T-helper 2 cell treated with Interferon-gamma antibody and Interleukin-4, amounts not matched to agents 100 ng/mL and 5 ng/mL, for 36 hours (primary cell): ENCODE results near the gene INO80C. TPM values are rescaled to one million over a fixed set of nuclear protein-coding genes. Genes with fewer than 3 reads are reported as not detected.
"Not testable (repeated sequence)": the region's sequence is repeated elsewhere in the genome, so short reads cannot be mapped to it uniquely, and the experiment has no call there.

Source experiments
- intact Hi-C: fragments of 100-400 bp; cut with micrococcal nuclease; formaldehyde crosslinking; loops from one replicate; pipeline ENCODE4 v1.15.1; 2023
- total RNA-seq: library from RNA; stranded (reverse); gene quantifications from 2 replicates; pipeline ENCODE4 v1.2.3, GENCODE V29; 2022

Gene INO80C
- total RNA-seq, 1 donor from 2014 or later, result 29.0 TPM

DNA sequence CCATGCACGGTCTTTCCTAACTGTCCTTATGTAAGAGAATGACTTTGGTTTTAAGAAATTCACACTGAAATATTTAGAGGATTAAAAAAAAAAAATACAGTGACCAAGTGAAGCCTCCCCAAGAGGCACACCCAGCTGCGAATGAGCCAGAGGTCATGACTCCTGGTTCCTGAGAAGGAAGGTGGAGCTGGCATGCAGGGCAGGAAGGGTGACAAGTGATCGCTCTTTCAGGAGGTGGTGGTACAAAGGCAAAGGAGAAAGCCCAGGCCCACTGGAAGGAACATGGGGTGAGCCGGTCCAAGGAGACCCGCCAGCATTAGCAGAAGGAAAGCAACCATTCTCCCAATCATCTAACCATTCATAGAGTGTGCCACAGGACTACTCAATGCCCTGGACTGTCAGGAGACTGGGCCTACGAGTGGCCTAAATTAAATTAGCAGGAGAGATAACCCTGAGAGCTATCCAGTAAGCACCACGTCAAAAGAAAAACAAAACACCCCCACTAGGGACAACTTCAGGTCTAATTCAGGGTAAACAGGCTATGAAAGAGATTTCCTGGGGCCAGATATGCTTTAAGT is 7.8 kb downstream of the INO80C start:
- intact Hi-C loops, result no loop called here

DNA sequence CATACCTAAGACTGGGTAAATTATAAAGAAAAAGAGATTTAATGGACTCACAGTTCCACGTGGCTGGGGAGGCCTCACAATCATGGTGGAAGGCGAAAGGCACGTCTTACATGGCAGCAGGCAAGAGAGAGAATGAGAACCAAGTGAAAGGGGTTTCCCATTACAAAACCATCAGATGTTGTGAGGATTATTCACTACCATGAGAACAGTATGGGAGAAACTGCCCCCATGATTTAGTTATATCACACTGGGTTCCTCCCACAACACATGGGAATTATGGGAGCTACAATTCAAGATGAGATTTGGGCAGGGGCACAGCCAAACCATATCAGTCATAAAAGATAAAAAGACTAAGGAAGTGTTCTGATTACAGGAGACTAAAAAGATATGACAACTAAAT is 8.5 kb downstream of the INO80C start:
- intact Hi-C loops, result not testable (repeated sequence)

DNA sequence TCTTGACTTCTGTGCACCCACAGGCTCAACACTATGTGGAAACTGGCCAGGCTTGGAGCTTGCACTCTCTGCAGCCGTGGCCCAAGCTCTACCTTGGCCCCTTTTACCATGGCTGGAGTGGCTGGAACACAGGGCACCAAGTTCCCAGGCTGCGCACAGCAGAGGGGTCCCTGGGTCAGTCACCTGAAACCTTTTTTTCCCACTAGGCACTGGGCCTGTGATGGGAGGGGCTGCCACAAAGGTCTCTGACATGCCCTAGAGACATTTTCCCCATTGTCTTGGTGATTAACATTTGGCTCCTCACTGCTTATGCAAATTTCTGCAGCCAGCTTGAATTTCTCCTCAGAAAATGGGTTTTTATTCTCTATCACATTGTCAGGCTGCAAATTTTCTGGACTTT is 9.4 kb downstream of the INO80C start:
- intact Hi-C loops, result not testable (repeated sequence)

DNA sequence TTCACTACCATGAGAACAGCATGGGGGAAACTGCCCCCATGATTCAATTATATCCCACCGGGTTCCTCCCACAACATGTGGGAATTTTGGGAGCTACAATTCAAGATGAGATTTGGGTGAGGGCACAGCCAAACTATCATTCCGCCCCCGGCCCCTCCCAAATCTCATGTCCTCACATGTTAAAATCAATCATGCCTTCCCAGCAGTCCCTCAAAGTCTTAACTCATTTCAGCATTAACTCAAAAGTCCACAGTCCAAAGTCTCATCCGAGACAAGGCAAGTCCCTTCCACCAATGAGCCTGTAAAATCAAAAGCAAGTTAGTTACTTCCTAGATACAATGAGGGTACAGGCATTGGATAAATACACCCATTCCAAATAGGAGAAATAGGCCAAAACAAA is 10.2 kb downstream of the INO80C start:
- intact Hi-C loops, result not testable (repeated sequence)

DNA sequence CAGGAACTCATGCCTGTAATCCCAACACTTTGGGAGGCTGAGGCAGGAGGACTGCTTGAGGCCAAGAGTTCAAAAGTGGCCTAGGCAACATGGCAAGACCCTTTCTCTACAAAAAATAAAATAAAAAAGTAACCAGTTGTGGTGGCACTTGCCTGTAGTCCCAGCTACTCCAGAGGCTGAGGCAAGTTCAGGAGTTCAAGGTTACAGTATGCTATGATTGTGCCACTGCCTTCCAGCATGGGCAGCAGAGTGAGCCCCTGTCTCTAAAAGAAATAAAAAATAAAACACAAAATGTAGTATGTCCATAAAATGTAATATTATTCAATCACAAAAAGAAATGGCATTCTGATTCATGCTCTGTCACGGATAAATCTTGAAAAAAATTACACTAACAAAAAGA is 11.9 kb downstream of the INO80C start:
- intact Hi-C loops, result no loop called here

DNA sequence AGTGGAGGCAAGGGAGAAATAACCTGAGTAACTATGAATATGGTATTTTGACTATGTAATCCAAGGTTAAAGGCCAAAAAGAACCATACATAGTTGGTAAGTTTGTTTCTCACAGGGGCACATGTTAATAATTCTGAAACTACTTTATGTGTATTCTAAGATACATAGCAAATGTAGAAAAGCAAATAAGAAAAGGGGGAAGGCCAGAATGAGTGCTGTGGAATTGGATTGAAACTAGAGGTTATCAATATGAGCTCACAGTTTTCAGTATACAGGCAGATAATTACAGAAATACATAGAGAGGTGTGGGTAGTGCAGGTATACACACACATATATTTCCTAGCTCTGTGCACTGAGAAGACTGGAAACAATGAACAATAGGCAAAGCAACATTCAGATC is 13.7 kb downstream of the INO80C start:
- intact Hi-C loops, result no loop called here

DNA sequence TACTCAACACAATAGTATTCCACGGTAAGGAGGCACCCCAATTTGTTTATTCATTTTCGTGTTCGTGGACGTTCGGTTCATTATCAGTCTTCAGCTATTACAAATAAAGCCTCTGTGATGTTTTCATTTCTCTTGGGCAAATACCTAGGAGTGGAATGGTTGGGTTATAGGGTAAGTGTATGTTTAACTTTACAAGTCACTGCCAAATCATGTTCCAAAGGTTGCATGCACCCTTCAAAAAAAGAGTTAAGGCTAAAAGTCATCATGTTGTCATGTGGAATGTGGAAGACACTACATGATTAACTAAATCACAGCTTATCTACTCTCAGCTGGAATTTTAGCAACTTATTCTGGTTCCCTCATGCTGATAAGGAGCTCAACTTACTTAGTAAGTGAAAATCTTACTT is 15.8 kb downstream of the INO80C start:
- intact Hi-C loops, result no loop called here

DNA sequence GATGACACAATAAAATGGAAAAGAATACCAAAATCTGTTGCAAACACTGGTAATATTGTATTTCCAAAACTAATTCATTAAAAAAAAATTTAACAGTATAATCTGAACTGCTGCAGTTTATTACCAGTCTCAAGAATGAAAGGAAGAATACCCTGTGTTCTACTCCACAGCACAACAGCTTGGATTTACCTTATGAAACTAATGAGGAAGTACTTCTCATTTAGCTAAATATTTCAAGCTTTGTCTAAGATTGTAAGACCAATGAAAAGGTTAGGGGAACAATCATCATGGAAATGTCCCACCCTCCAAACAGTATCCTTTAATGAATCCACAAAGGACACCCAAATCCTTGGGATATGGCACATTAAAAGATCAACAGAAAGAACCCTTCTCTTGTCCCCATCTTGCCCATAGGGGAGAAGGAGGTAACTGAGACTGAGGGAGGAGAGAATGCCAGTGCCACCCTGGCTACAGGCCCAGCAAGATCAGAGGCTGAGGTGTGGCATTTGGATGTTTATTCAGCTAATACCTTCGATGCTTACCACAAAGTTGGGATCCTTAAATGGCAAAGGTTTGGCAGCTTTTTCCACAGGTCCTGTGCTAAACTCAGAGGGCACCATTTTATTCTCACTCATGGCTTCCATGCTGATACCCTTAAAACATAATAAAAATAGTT is 17.7 kb downstream of the INO80C start:
- intact Hi-C loops, result no loop called here

DNA sequence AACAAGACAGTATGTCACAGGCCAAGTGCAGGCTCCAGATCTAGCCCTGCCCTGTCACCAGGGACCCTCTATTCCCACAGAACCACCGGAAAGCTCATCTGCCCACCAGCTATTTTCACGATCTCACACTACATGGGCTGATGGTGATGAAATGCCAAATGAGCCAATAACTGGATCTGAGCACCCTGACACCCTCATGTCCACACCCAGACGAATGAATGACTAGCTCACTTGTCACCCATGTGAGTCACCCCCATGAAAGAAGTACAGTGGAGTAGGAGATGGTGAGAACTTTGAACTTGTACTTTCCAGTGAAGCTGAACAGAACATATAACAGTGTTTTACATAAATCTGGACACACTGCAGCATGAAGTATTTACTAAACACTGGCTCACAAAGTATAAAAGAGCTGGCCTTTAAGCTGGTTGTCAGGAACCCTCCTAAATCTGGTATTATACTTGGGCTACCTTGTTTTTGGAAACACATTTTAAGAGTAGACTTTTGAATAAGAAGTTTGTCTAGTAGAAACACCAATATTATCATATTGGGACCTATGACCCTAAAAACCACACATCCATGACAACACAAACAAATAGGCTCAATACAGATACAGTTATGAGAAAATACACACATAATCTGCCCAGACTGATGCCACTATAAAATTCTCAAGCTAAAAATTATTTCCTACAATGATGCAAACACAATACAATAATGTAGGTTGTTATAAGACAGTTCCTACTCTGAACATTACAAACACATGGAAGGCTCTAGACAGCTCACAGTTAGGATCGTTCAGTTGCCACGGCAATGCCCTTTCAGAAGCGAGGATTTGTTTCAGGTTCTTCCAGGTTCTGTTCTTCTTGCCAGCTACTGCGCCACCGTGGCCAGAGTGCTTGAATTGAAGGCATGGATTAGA is 19.0 kb downstream of the INO80C start:
- intact Hi-C loops, result no loop called here

DNA sequence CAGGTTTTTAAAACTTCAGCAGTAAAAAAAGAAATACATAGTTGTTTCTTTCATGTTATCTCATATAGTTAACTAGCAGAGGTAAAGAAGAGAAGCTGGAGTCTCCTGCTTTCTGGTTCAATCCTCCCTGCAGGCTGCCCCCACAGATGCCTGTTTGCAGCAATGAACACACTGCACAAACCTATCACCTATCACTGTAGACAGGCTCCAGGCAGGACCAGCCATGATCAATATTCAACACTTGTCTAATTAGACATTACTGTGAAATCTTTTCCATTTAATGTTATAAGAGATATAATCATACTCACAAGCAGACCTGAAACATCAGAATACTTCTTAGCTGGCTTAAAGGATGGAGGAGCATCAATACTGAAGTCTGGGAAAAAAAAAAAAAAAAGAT is 19.8 kb downstream of the INO80C start:
- intact Hi-C loops, result no loop called here

DNA sequence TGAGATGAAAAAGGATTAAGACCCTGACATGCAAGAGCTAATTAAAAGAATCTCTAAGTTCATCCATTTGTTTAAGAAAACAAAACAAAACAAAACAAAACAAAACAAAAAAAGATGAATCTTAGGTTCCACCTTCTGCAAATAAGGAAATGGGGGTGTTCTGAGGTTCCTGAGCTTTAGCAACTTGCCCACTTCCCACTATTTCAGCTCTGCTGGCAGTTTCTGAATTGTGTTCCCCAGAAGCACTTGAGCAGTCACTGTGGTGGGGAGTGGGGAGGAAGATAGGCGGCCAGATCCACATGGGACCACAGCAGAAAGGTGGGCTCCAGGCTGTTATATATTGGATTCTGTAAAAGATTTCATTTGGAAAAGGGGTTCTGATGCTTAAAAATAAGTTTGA is 20.3 kb downstream of the INO80C start:
- intact Hi-C loops, result no loop called here

DNA sequence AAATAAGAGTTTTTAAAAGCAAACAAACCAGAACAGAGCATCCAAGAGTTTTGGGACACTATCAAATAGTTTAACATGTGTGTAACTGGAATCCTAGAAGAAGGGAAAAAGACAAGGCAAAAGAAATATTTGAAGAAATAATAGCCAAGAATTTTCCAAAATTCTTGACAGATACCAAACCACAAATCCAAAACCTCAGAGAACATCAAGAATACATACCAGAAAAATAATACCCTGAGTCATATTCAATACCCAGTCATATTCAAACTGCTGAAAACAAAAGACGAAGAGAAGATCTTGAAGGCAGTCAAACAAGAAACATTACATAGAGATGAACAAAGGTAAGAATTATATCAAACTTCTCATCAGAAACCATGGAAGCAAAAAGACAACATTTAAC is 22.9 kb downstream of the INO80C start:
- intact Hi-C loops, result no loop called here

DNA sequence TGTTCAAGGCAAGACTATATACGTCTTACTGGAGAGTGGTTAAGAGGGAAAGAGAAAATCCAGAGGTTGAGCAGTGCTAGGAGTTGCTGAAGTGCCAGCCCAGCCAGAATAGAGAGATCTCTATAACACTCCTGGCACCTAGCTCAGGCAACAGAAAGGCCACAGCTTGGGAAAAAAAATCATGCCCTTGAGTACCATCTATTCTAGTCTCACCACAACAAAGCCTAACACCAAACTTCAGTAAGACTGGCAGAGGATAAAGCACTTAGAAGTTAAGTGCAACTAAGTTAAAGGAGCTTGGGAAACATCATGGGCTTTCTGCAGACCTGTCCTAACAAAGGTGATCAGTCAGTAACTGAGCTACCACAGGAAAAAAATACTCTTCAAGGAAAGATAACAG is 24.2 kb downstream of the INO80C start:
- intact Hi-C loops, result no loop called here

DNA sequence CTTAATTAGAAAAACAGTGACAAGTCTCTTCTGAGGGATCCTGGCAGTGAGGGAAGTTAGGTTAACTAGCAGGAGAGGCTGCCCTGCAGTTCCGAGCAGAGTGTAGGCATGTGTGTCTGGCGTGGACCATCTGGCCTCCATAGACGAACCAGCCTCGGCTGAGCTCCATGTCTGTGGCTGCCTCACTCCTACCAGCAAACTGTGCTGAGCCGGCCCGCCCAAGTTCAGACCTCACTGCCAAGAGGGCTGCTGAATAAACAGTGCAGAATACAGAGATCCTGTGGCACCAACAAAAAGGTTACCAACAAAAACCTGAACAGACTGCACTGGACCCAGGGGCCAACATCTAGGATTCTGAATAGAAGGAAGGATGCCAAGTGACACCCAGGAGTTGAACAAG is 27.3 kb downstream of the INO80C start:
- intact Hi-C loops, result no loop called here

DNA sequence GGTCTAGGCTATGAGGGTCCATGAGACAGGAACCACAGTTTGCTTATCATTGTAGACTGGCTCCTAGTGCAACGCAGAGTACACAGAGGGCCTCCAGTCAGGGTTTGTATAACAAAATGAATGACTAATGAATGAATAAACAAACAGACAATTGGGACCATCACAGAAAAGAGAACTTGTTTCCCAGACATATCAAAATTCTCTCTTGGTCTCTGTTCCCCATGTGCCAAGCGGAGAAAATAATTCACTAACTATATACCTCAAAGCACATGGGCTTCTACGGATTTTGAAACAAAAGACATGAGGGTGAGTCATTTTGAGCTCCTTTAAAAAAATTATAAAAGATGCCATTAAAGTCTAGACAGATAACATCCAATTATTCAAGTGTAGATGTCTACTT is 28.0 kb downstream of the INO80C start:
- intact Hi-C loops, result no loop called here

DNA sequence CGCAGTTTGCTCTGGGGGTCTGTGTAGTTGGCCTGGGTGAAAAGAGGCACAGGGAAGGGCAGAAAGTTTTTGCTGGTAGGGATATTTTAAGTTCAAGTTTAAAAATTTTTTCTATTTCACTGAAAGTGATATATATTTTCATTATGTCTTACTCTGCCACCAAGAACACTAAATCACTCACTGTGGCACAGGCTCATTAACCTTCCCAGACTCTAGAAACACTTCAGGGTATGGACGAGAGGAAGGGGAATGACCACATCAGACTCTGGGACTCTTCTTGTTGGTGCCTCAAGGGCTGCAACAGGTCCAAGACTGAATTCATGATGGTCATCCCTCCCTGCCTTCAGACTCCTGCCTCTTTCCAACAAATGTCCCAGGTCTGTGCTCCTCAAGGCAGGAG is 29.0 kb downstream of the INO80C start:
- intact Hi-C loops, result no loop called here

DNA sequence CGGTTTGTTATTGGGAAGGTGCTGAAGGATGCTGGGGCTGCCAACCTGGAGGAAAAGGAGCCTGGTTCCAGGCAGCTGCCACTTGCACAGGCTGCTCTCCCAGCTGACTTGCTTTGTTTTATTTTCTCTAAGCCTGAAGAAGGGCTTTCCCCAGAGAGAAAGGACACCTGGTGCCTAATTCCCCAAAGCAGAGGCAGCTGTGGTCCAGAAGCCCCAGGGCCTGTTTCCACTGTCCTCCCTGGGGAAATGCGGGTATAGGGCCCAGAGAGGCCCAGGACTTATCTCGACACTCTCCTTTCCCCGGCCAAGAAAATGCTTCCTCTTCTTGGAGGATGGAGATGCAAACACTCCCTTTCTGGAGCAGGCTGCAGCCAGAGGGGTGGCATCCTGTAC is 30.1 kb downstream of the INO80C start:
- intact Hi-C loops, result no loop called here

DNA sequence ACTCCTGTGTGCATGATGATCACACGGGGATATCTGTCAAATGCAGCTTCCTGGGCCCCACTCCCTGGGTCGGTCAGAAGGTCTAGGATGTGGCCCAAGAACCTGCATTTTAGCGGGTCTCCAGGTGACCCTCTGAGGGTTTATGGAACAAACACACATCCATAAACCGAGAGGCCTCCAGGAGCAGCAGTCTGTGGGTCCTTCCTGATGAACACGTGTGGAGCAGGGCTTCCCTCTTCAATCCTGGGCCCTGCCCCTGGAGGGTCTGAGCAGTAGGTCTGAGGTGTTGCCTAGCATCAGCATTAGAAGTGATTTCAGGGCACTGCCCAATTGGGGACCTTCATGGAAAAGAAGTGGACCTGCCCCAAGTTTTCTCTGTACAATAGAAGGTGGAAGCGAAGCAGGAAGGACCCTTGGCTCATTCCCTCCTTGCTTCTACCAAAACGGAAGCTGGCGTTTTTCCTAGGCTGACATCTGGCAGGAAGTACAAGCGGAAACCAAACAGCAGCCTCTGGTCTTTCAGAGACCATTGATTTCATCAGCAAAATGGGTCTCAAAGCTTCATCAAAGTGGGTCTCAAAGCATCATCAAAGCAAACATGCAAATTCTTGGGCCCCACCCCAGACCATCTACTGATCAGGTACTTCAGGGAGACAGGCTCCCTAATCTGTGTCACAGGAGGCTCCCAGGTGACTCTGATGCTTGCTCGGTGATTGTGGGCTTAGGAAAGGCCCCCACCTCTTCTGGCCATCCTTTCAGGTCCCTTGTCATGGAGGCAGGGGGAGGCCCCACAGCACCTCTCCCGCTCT is 30.7 kb downstream of the INO80C start:
- intact Hi-C loops, result no loop called here

DNA sequence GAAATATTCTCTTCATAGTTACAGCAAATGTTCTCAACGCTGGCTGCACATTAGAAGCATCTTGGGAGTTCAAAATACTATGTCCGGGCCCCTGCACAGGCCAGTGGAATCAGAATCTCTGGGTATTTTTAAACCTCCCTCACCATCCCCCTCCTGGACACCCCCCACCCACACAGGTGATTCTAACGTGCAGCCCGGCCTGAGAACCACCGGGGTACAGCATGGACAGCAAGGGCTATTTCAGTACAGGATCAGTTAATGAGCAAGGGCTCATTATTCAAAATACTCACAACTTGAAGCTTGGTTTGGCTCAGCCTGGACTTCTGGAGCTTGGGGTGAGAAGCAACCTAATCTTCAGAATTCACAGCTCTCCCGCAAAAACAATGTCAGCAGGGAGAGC is 31.4 kb downstream of the INO80C start:
- intact Hi-C loops, result no loop called here

DNA sequence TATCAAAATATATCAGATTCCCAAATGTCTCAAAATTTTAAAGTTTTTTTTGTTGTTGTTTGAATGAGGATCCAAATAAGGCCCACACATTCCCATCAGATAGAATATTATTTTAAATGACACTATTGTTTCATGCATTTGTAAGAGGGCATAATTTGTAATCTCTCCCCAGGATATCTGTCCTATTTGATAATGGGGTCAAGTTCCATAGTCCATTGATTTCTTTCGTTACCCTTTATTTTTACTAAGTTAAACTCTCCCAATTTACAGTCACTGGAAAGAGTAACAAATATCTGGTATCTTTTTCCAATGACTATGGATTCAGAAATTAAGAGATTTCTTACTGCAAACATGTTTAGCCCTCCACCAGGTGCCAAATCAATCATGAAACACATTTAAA is 32.4 kb downstream of the INO80C start:
- intact Hi-C loops, result no loop called here

DNA sequence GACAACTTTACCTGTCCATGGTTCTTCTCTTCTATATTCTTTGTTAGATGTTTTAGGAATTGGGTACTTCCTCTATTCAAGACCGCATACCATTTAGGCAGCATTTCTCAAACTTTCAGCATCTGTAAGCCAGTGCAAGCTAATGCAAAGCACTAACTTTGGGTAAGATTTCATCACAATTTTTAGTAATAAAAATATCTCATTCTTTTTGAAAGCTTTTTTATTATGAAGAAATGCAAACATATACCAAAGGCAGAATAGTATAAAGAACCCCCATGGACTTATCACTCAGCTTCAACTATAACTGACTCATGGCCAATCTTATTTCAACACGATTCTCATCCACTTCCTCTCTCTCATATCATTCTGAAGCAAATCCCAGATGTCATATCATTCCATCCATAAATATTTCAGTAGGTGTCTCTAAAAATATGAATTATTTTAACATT is 32.9 kb downstream of the INO80C start:
- intact Hi-C loops, result no loop called here

DNA sequence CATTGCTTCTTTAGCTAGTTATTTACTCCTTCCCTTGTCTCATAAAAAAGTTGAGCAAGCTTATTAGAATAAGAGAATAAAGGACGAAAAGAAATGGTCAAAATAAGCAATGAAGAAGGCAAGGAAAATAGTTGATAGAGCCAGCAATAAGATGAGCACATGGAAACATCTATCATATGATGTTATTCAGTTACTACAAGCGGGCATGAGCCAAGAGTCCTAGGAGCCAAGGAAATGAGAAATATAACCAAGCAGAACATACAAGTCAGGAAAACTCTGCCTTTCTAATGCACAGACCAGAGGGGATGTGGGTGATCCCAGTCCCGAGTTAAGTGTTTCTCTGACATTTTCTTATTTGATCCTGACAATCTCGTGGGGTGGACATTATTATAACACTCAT is 33.9 kb downstream of the INO80C start:
- intact Hi-C loops, result no loop called here
